Adrenal gland (tissue), 5 donors: ENCODE results near the gene NME5.

Experiments used
- CTCF ChIP-seq, 6 experiments: fragments of 450-650 bp in 4 of 6; fragments of 200-600 bp in 2 of 6; sonication (generic) in 1 of 6; IDR thresholded peaks; 1 replicate in 5 of 6; 2 replicates in 1 of 6; pipeline versions ENCODE4 v1.5.1 to v1.8.0; 2016 to 2021; ENCODE audit warnings: antibody characterized with exemption in 6 of 6, mild to moderate bottlenecking in 2 of 6, moderate library complexity in 1 of 6
- POLR2A ChIP-seq, 2 donors: fragments of 450-650 bp; IDR thresholded peaks; one replicate each; pipeline ENCODE4 v1.6.1; 2017; ENCODE audit warnings: antibody characterized with exemption in 2 of 2, mild to moderate bottlenecking in 2 of 2, moderate library complexity in 1 of 2
- donor health status: DM: no; HTN: no; CAD: no.

GRCh38 chr5:138093036-138093435 lies 46.2 kb downstream of the NME5 start:
- TF ChIP-seq CTCF (IDR thresholded peaks at IDR 0.05) (no peak), POLR2A (IDR thresholded peaks at IDR 0.05) (no peak)
